Psoas muscle (tissue), 8 donors: ENCODE measurements around the gene SLX9. TPM values are rescaled to one million over a fixed set of nuclear protein-coding genes. Genes with fewer than 3 reads are reported as not detected.

Experiments
- ATAC-seq, 4 donors: fragments of 200-7000 bp; cut with Tn5 transposase; one replicate each; pipeline ENCODE4 v1.9.1; 2020; ENCODE audit warnings: moderate library complexity in 3 of 4, mild to moderate bottlenecking in 2 of 4
- DNase-seq, 2 donors: peaks; one replicate each; pipeline ENCODE4 v3.0.0-alpha.2; 2020
- H3K27ac ChIP-seq: fragments of 200-600 bp; one replicate; pipeline ENCODE4 v1.8.0; 2022
- H3K27me3 ChIP-seq, 3 donors: fragments of 200-600 bp in 1 of 3; one replicate each; pipeline versions ENCODE4 v1.6.1 to v1.8.0; 2013 to 2022; ENCODE audit warnings: low read length in 2 of 3, mild to moderate bottlenecking in 2 of 3, moderate library complexity in 1 of 3; ENCODE audit not compliant: insufficient read depth in 3 of 3
- H3K36me3 ChIP-seq, 2 donors: fragments of 200-600 bp in 1 of 2; one replicate each; pipeline versions ENCODE4 v1.6.1 to v1.8.0; 2013 to 2022; ENCODE audit warnings: low read depth in 1 of 2, mild to moderate bottlenecking in 1 of 2, moderate library complexity in 1 of 2; ENCODE audit not compliant: insufficient read depth in 1 of 2
- H3K4me1 ChIP-seq: fragments of 200-600 bp; one replicate; pipeline ENCODE4 v1.8.0; 2022
- H3K4me3 ChIP-seq: fragments of 200-600 bp; one replicate; pipeline ENCODE4 v1.8.0; 2022; ENCODE audit warnings: mild to moderate bottlenecking
- H3K9me3 ChIP-seq: fragments of 200-600 bp; one replicate; pipeline ENCODE4 v1.8.0; 2022
- CTCF ChIP-seq: fragments of 200-600 bp; IDR thresholded peaks from one replicate; pipeline ENCODE4 v1.8.0; 2022; ENCODE audit warnings: antibody characterized with exemption
- WGBS, 3 donors: extraction: QIAGEN DNeasy Blood & Tissue Kit; methylation state at CpG; one replicate each; pipeline versions ENCODE4 v1.1.6 to v1.1.7; 2013; 5-methylcytosine and 5-hydroxymethylcytosine counted together
- intact Hi-C, 2 donors: fragments of 100-400 bp; cut with DNase I; formaldehyde crosslinking; loops; one replicate each; pipeline versions ENCODE4 v1.11.0 to v1.14.2; 2022
- long read RNA-seq, 2 donors: library from polyadenylated mRNA; unstranded; transcript quantifications; one replicate each; pipeline ENCODE4 v2.0.0, GENCODE V29; 2021
- polyA plus RNA-seq, 3 donors: library from polyadenylated mRNA; stranded (reverse); fragments of 200-250 nt; gene quantifications; one replicate each; pipeline ENCODE4 v1.2.3, GENCODE V29; 2013
- total RNA-seq, 4 donors: library from RNA; stranded (reverse); fragmentation: NEBNext Ultra II Directional in 2 of 4; extraction: Animal tissue kit (Norgen Biotek cat#: 25700) in 2 of 4; gene quantifications; one replicate each; pipeline versions ENCODE4 v1.2.1 to v1.2.4, GENCODE V29; 2021 to 2023
- donor health status: healthy with polysubstance abuse.
- donor health status: DM: no; HTN: no; CAD: no; lungs with moderate emphysema.
- donor health status: Bipolar disorder and iron deficiency.
- donor health status: healthy.
- donor health status: DM: yes; HTN: yes; CAD: no.
- donor health status: DM: no; HTN: no; CAD: no.
- donor health status: DM: no; HTN: no; CAD: no.
- donor health status: DM: yes; HTN: yes; CAD: no.

The SLX9 gene
- 10 to 100 TPM; 26.3 to 58.0 (median 32.5) TPM for total RNA-seq
- 10 to 100 TPM; 20.2 to 69.2 (median 26.7) TPM for polyA plus RNA-seq
- long read RNA-seq, donor 1, partial matches to known transcripts = 2 of 11 reads
- long read RNA-seq, donor 1, other reads (novel, unspliced or antisense) = 3 of 11 reads
- long read RNA-seq, donor 2, transcript FAM207A-201 (6 exons, 927 nt) = minor isoform, 5 of 17 reads
- long read RNA-seq, donor 2, transcript FAM207A-202 (6 exons, 880 nt) = major isoform, 6 of 17 reads
- long read RNA-seq, donor 2, partial matches to known transcripts = 3 of 17 reads
- long read RNA-seq, donor 2, other reads (novel, unspliced or antisense) = 3 of 17 reads

- H3K4me3 ChIP-seq = peak within 1 kb of the TSS; percentile 96
- WGBS, 3 donors = 2% methylated on average over 51 to 69 of the region's 69 CpGs
- no peak for TF ChIP-seq CTCF
- H3K36me3 ChIP-seq = peaks cover 0 to 15% of the 10 kb centered on the region in 2 donors
- intact Hi-C loops = loop anchor here (5.0 to 10.0 kb wide), 3 partner anchors 345 to 425 kb away; partner anchors contain the start of gene POFUT2 (in 2 of the 2)
- DNase-seq (peak; percentile 80 to 89), ATAC-seq (peak; percentile 92 to 98 (median 95))
- H3K4me1 ChIP-seq = peaks cover 17% of the 10 kb centered on the region
- peak within 1 kb of the TSS; percentile 78 for H3K27ac ChIP-seq
- H3K27me3 ChIP-seq = no peaks in the 10 kb centered on the region
- no peaks in the 10 kb centered on the region for H3K9me3 ChIP-seq
Measured at GRCh38 chr21:44939532-44940115, at the start of gene SLX9. Gene SLX9 (plus strand): TSS chr21:44940029. CDS start chr21:44940058, 29 bp downstream.

DNA sequence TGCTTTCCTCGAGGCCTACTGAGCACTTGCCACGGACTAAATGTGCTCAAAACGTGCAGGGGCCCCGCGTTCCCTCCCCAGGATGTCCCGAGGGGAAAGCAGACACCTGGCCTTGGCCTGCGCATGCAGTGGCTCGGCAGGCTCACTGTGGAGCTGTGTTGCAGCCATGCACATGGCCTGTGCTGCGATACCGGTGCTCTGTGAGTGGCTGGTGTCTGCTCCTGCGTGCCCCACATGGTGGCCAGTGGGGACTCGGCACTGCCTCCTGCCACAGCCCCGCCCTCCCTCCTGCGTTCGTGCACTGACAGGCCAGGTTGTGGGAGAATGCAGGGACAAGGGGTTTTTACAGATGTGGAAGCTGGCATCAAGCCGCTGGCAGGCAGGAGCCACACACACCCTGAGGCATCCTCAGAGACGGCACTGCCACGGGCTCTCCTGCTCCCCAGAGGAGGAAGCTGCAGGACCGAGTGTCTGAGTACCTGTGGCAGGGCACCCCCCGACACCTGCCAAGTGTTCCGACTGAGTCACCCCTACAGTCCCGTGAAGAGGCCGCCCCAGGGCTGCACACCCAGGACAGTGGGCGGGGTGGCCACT, 49.4 kb upstream of the SLX9 start:
- Histone ChIP-seq H3K4me3 (no peak overlapping the region), H3K27me3 (peaks cover 0 to 17% (median 7%) of the 10 kb centered on the region in 3 donors), H3K27ac (no peak overlapping the region), H3K36me3 (no peaks in the 10 kb centered on the region), H3K9me3 (no peaks in the 10 kb centered on the region), H3K4me1 (no peaks in the 10 kb centered on the region)
- no peak for TF ChIP-seq CTCF
- intact Hi-C loops = no loop called here
- ATAC-seq = no peak
- 59 to 71% (median 67%) methylated on average over 24 of the region's 24 CpGs for WGBS, 3 donors
- DNase-seq = peak in 1 of 2 donors; percentile 15

DNA sequence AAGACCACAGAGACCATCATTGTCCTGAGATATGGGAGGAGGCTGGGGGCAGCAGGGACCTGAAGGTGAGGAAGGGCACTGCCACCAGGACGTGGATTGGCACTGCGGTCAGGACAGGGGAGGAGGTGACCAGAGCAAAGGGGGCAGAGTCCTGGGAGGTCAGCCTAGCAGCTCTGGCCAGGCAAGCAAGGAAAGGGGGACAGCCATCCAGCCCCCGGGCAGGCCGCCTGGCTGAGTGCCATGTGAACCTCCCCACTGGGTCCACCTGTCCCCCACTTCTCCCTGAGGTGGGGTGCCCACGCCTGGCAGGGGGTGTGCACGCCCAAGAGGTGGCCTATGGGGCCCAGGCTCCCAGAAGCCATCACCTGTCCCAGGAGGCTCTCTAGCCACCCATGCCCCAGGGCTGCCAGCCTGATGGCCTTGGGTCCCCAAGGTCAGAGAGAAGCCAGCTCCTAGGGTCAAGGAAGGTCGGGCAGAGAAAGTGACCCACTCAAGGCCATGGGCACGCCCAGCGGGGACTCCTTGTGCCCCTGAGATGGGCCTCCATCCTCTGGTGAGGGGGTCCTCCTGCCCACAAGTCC, 48.8 kb upstream of the SLX9 start:
- TF ChIP-seq CTCF = no peak
- Histone ChIP-seq H3K27ac (no peak overlapping the region), H3K9me3 (no peaks in the 10 kb centered on the region), H3K36me3 (no peaks in the 10 kb centered on the region), H3K27me3 (peaks cover 0 to 17% (median 7%) of the 10 kb centered on the region in 3 donors), H3K4me1 (no peaks in the 10 kb centered on the region), H3K4me3 (no peak overlapping the region)
- DNase-seq (peak in 1 of 2 donors; percentile 9), ATAC-seq (no peak)
- intact Hi-C loops = no loop called here
- 79 to 85% (median 82%) methylated on average over 9 of the region's 9 CpGs for WGBS, 3 donors

GRCh38 chr21:44891631-44892031, 48.2 kb upstream of the SLX9 start:
- WGBS, 3 donors = 78 to 81% (median 80%) methylated on average over 14 to 15 of the region's 15 CpGs

More at GRCh38 chr21:44891631-44892031, 48.2 kb upstream of the SLX9 start:
- ATAC-seq (no peak), DNase-seq (peak in 1 of 2 donors; percentile 15)
- no peak for TF ChIP-seq CTCF
- Histone ChIP-seq H3K27me3 (peaks cover 0 to 17% (median 7%) of the 10 kb centered on the region in 3 donors), H3K36me3 (no peaks in the 10 kb centered on the region), H3K27ac (no peak overlapping the region), H3K4me3 (no peak overlapping the region), H3K4me1 (no peaks in the 10 kb centered on the region), H3K9me3 (no peaks in the 10 kb centered on the region)
- intact Hi-C loops = loop anchor here (2.0 kb wide), 2 partner anchors 41 to 245 kb away; no protein-coding TSS in a partner anchor
